Hepatocyte (in vitro differentiated cells): ENCODE data around the gene MAPKAP1. TPM values are rescaled to one million over a fixed set of nuclear protein-coding genes. Genes with fewer than 3 reads are reported as not detected.

Source experiments
- DNase-seq: peaks from one replicate; pipeline ENCODE4 v3.0.0-alpha.2; 2016; ENCODE audit warnings: low spot score
- H2AFZ ChIP-seq: fragments of 200-600 bp; sonication (generic); 2 replicates; pipeline ENCODE4 v1.6.0; 2016; ENCODE audit warnings: antibody characterized with exemption, mild to moderate bottlenecking
- H3K27ac ChIP-seq: fragments of 200-600 bp; sonication (generic); 2 replicates; pipeline ENCODE4 v1.5.1; 2016; ENCODE audit warnings: mild to moderate bottlenecking
- H3K27me3 ChIP-seq: fragments of 200-600 bp; sonication (generic); 2 replicates; pipeline ENCODE4 v1.6.1; 2016
- H3K36me3 ChIP-seq: fragments of 200-600 bp; sonication (generic); replicated peaks from 2 replicates; pipeline ENCODE4 v1.5.1; 2016; ENCODE audit warnings: low read depth; ENCODE audit not compliant: insufficient read depth
- H3K4me1 ChIP-seq: fragments of 200-600 bp; sonication (generic); 2 replicates; pipeline ENCODE4 v1.5.1; 2016; ENCODE audit warnings: mild to moderate bottlenecking, moderate library complexity; ENCODE audit not compliant: insufficient read depth
- H3K4me2 ChIP-seq: fragments of 200-600 bp; sonication (generic); 2 replicates; pipeline ENCODE4 v1.6.0; 2016
- H3K4me3 ChIP-seq: fragments of 200-600 bp; sonication (generic); 2 replicates; pipeline ENCODE4 v1.5.1; 2016; ENCODE audit warnings: mild to moderate bottlenecking
- H3K79me2 ChIP-seq: fragments of 200-600 bp; sonication (generic); 2 replicates; pipeline ENCODE4 v1.6.0; 2017; ENCODE audit warnings: mild to moderate bottlenecking
- H3K9me2 ChIP-seq: fragments of 200-600 bp; sonication (generic); replicated peaks from 2 replicates; pipeline ENCODE4 v1.6.0; 2017; ENCODE audit warnings: mild to moderate bottlenecking; ENCODE audit not compliant: insufficient read depth
- H3K9me3 ChIP-seq: fragments of 200-600 bp; sonication (generic); 2 replicates; pipeline ENCODE4 v1.5.1; 2016; ENCODE audit warnings: low read depth, mild to moderate bottlenecking
- H4K20me1 ChIP-seq: fragments of 200-600 bp; sonication (generic); 2 replicates; pipeline ENCODE4 v1.6.0; 2016; ENCODE audit warnings: mild to moderate bottlenecking; ENCODE audit not compliant: insufficient read depth, poor library complexity, severe bottlenecking
- CTCF ChIP-seq: fragments of 200-600 bp; sonication (generic); IDR thresholded peaks from 2 replicates; pipeline ENCODE4 v1.5.1; 2016; ENCODE audit warnings: antibody characterized with exemption, mild to moderate bottlenecking; ENCODE audit not compliant: poor library complexity
- EZH2 ChIP-seq: fragments of 200-600 bp; sonication (generic); IDR thresholded peaks from 2 replicates; pipeline ENCODE4 v1.6.1; 2016; ENCODE audit warnings: antibody characterized with exemption, mild to moderate bottlenecking, borderline replicate concordance
- EZH2phosphoT487 ChIP-seq: fragments of 200-600 bp; sonication (generic); IDR thresholded peaks from one replicate; pipeline ENCODE4 v1.6.1; 2018; ENCODE audit warnings: antibody characterized with exemption, mild to moderate bottlenecking, low read depth, moderate library complexity; ENCODE audit not compliant: unreplicated experiment, severe bottlenecking
- WGBS: methylation state at CpG from one replicate; pipeline ENCODE4 v1.1.6; 2016; ENCODE audit warnings: low lambda C conversion rate; ENCODE audit errors: missing lambda C conversion rate; 5-methylcytosine and 5-hydroxymethylcytosine counted together
- polyA plus RNA-seq: library from polyadenylated mRNA; unstranded; fragments of >200 nt; fragmentation: Nextera tagmentation; extraction: Ambion mirVana; gene quantifications from 2 replicates; pipeline ENCODE4 v1.2.1, GENCODE V29; 2016
- total RNA-seq: library from RNA; depleted of rRNA; stranded (reverse); fragments of >200 nt; gene quantifications from 2 replicates; pipeline ENCODE4 v1.2.3, GENCODE V29; 2014

Gene MAPKAP1
- total and polyA plus RNA-seq, 2 experiments from 2014 or later, result 74.5 to 79.4 TPM

DNA sequence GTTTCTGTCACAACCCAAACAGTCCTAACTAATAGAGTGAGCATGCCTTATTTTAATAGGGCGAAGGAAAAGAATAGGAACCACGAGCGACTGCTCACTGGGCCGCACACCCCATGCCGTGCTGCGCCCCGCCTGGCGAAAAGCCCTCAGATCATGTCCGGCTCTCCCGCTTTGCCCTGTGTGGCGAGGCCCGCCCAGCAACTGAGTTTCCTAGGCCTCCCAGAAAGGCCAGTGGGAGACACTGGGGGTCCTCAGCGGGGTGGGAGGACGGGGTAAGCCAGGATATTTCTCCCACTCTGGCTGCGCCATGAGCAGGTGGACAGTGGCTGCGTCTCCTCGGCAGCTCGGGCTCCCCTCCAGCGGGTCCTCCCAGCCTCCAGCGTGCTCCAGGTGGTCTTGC lies 307.3 kb downstream of the MAPKAP1 start:
- Histone ChIP-seq H3K4me1 (no peaks in the 10 kb centered on the region), H3K9me3 (no peaks in the 10 kb centered on the region), H3K4me3 (no peak overlapping the region), H4K20me1 (no peaks in the 10 kb centered on the region), H3K27me3 (no peaks in the 10 kb centered on the region), H3K27ac (no peak overlapping the region), H3K9me2 (no peaks in the 10 kb centered on the region), H3K4me2 (no peak overlapping the region), H2AFZ (no peak overlapping the region), H3K36me3 (no peaks in the 10 kb centered on the region), H3K79me2 (no peaks in the 10 kb centered on the region)
- 97% methylated on average over 20 of the region's 20 CpGs for WGBS
- DNase-seq, result no peak
- TF ChIP-seq EZH2, result no peak
- TF ChIP-seq EZH2phosphoT487, result no peak
- no peak for TF ChIP-seq CTCF

- Histone ChIP-seq H2AFZ (no peak overlapping the region), H4K20me1 (no peaks in the 10 kb centered on the region), H3K9me2 (no peaks in the 10 kb centered on the region), H3K4me3 (no peak overlapping the region), H3K9me3 (no peaks in the 10 kb centered on the region), H3K79me2 (no peaks in the 10 kb centered on the region), H3K27me3 (no peaks in the 10 kb centered on the region), H3K27ac (no peak overlapping the region), H3K36me3 (no peaks in the 10 kb centered on the region), H3K4me2 (no peak overlapping the region), H3K4me1 (no peaks in the 10 kb centered on the region)
- DNase-seq, result no peak
- WGBS, result 95% methylated on average over 12 of the region's 12 CpGs
- TF ChIP-seq EZH2phosphoT487, result no peak
- no peak for TF ChIP-seq EZH2
- TF ChIP-seq CTCF, result no peak
These were observed 307.8 kb downstream of the MAPKAP1 start for GRCh38 chr9:125399165-125399564.

GRCh38 chr9:125398243-125398642 lies 308.8 kb downstream of the MAPKAP1 start:
- no peak overlapping the region for H3K4me2 ChIP-seq
- no peak for TF ChIP-seq CTCF
- H4K20me1 ChIP-seq, result no peaks in the 10 kb centered on the region

GRCh38 chr9:125397736-125398135 lies 309.3 kb downstream of the MAPKAP1 start:
- H4K20me1 ChIP-seq, result no peaks in the 10 kb centered on the region
- no peaks in the 10 kb centered on the region for H3K79me2 ChIP-seq
- H3K4me3 ChIP-seq, result no peak overlapping the region
- H3K4me1 ChIP-seq, result no peaks in the 10 kb centered on the region
- H2AFZ ChIP-seq, result no peak overlapping the region
- TF ChIP-seq EZH2, result no peak
- no peak for TF ChIP-seq CTCF
- no peak for TF ChIP-seq EZH2phosphoT487
- no peak for DNase-seq
- H3K27ac ChIP-seq, result no peak overlapping the region
- WGBS, result 91% methylated on average over 11 of the region's 11 CpGs
- no peak overlapping the region for H3K4me2 ChIP-seq
- H3K36me3 ChIP-seq, result no peaks in the 10 kb centered on the region
- H3K9me2 ChIP-seq, result no peaks in the 10 kb centered on the region
- no peaks in the 10 kb centered on the region for H3K9me3 ChIP-seq
- H3K27me3 ChIP-seq, result no peaks in the 10 kb centered on the region

More at GRCh38 chr9:125398243-125398642, 308.8 kb downstream of the MAPKAP1 start:
- H3K9me2 ChIP-seq, result no peaks in the 10 kb centered on the region
- no peaks in the 10 kb centered on the region for H3K27me3 ChIP-seq
- H3K4me3 ChIP-seq, result no peak overlapping the region
- no peaks in the 10 kb centered on the region for H3K36me3 ChIP-seq
- no peaks in the 10 kb centered on the region for H3K9me3 ChIP-seq
- H2AFZ ChIP-seq, result no peak overlapping the region
- H3K27ac ChIP-seq, result no peak overlapping the region
- H3K79me2 ChIP-seq, result no peaks in the 10 kb centered on the region
- WGBS, result 97% methylated on average over 1 of the region's 1 CpG
- DNase-seq, result no peak
- no peaks in the 10 kb centered on the region for H3K4me1 ChIP-seq
